GM12892 (cell line): ENCODE measurements around the gene SLC4A9.

ENCODE experiments used
- DNase-seq: peaks from one replicate; pipeline ENCODE4 v3.0.0; 2011; ENCODE audit not compliant: insufficient read length
- FAIRE-seq: peaks from 2 replicates; lab custom pipeline; 2011; peaks lifted over from hg19 to GRCh38; lab: Jason Lieb, UNC
- POLR2A ChIP-seq: IDR thresholded peaks from 2 replicates; pipeline ENCODE4 v1.6.1; 2011; ENCODE audit warnings: low read depth, low read length, control low read depth
- POLR2AphosphoS5 ChIP-seq: IDR thresholded peaks from 2 replicates; pipeline ENCODE4 v1.6.1; 2011; ENCODE audit warnings: low read depth, low read length, control low read depth
- TAF1 ChIP-seq: IDR thresholded peaks from 2 replicates; pipeline ENCODE4 v1.6.1; 2011; ENCODE audit warnings: low read depth, mild to moderate bottlenecking, control low read depth, low read length, borderline replicate concordance

Gene SLC4A9

DNA sequence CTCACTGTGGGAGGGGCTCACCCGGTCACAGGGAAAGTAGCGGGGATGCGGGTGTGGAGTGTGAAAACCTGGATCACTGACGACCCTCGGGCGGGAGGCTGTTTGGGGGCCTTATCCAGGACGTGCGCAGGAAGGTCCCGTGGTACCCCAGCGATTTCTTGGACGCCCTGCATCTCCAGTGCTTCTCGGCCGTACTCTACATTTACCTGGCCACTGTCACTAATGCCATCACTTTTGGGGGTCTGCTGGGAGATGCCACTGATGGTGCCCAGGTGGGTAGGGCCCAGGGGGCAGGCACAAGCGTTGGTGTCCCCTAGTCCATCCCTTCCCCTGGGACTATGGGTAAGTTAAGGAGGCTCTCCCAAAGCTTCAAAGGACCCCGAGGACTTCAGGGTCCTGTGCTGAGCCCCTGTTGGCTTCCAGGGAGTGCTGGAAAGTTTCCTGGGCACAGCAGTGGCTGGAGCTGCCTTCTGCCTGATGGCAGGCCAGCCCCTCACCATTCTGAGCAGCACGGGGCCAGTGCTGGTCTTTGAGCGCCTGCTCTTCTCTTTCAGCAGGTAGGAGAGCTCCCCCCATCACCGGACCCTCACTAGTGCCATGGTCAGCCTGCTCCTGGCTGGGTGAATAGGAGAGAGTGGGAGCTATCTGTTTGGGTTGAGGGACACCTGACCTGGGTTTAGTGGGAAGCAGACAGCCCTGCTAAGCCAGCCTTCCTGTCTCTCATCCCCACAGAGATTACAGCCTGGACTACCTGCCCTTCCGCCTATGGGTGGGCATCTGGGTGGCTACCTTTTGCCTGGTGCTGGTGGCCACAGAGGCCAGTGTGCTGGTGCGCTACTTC is 3.9 kb downstream of the SLC4A9 start:
- no peak for DNase-seq
- no peak for FAIRE-seq
- TF ChIP-seq TAF1 (no peak), POLR2A (no peak), POLR2AphosphoS5 (no peak)

DNA sequence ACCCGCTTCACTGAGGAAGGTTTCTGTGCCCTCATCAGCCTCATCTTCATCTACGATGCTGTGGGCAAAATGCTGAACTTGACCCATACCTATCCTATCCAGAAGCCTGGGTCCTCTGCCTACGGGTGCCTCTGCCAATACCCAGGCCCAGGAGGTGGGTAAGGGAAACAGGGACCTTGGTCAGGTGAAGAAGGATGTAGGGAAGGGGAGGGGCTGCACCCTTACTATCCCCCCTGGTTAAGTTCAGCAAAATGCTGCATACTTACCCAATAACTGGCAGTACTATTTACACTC is 4.4 kb downstream of the SLC4A9 start:
- DNase-seq = no peak
- FAIRE-seq = no peak
- TF ChIP-seq TAF1 = no peak
- no peak for TF ChIP-seq POLR2A
- TF ChIP-seq POLR2AphosphoS5 = no peak

- TF ChIP-seq POLR2AphosphoS5 (no peak), TAF1 (no peak), POLR2A (no peak)
- no peak for FAIRE-seq
These were observed 5.3 kb downstream of the SLC4A9 start for GRCh38 chr5:140365282-140365681.

GRCh38 chr5:140365941-140366340 is 5.9 kb downstream of the SLC4A9 start:
- DNase-seq (no peak), FAIRE-seq (no peak)
- TF ChIP-seq POLR2A (no peak), POLR2AphosphoS5 (no peak), TAF1 (no peak)

More at GRCh38 chr5:140365282-140365681, 5.3 kb downstream of the SLC4A9 start:
- DNase-seq = no peak

DNA sequence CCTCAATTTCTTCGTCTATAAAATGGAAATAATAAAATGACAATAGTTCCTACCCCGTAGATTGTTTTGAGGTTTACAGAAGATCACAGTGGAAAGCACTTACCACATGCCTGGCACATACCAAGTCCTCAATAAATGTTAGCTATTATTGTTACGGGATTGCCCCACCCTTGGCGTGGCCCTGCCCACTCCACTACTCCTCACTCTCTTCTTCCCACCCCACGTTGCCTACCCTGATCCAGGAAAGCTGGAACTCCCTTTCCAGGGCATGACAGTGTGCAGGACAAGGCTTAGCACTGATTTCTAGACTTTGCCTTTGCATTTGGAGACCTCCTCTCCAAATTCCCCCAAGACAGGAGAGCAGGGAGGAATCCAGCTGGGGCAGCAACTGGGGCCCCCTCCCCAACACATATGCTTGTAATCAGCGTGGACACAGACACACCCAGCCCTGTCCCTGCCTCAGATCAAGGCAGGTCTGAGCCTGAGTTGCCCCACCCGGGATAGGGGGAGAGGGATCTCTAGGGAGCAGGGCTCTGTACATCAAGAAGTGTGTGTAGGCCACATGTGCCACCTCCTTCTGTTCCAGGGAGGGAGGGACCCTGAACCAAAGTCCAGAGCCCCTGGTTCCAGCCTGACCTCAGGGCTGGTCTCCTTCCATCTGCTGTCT is 6.7 kb downstream of the SLC4A9 start:
- no peak for DNase-seq
- TF ChIP-seq POLR2AphosphoS5 (no peak), POLR2A (no peak), TAF1 (no peak)
- no peak for FAIRE-seq

GRCh38 chr5:140367256-140368013 is 7.4 kb downstream of the SLC4A9 start:
- no peak for TF ChIP-seq TAF1
- TF ChIP-seq POLR2AphosphoS5 = no peak
- TF ChIP-seq POLR2A = no peak
- no peak for FAIRE-seq
- DNase-seq = no peak

GRCh38 chr5:140371356-140372151 is 11.6 kb downstream of the SLC4A9 start:
- no peak for TF ChIP-seq TAF1
- no peak for TF ChIP-seq POLR2A
- TF ChIP-seq POLR2AphosphoS5 = no peak
- FAIRE-seq = no peak
- DNase-seq = no peak

DNA sequence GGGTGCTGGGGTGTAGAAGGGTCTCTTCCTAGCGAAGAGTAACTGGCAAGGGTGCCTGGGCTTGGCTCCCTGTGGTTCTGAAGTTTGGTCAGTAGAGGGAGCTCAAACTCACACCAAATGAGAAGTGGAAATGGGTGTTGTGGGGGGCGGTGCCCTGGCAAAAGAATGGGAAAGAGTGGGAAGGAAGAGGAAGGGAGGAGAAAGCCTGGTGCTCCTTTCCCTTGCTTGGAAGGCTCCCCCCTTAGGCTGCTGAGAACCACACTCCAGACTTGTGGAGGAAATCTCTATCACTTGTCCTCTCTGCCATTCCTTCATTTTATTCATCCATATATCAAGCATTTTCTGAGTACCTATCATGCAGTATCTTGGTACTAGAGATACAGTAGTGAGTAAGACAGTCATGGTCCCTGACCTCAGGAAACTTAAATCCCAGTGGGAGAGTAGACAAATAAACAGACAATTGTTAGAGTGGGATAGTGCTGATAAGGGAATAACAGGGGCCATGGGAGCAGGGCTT is 13.0 kb downstream of the SLC4A9 start:
- FAIRE-seq (peak; percentile 48), DNase-seq (no peak)
- no peak for TF ChIP-seq TAF1

- FAIRE-seq = no peak
- DNase-seq = no peak
- TF ChIP-seq TAF1 (no peak), POLR2AphosphoS5 (no peak), POLR2A (no peak)
These were observed 21.4 kb downstream of the SLC4A9 start for GRCh38 chr5:140381351-140381750.

DNA sequence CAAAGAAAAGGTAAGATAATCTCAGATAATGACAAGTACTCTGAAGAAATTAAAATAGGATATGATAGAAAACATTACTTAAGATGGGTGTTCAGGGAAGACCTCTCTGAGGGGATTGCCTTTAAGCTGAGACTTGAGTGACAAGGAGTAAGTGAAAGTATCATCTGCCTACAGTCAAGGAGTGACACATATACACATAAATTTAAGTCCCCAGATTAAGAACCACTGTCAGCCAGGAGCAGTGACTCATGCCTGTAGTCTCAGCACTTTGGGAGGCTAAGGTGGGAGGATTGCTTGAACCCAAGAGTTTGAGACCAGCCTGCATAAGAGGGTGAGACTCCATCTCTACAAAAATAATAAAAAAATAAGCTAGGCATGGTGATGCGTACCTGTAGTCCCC is 22.0 kb downstream of the SLC4A9 start:
- DNase-seq (no peak), FAIRE-seq (no peak)
- TF ChIP-seq TAF1 (no peak), POLR2A (no peak), POLR2AphosphoS5 (no peak)
